Posterior cingulate gyrus (tissue), 11 donors: ENCODE results near the gene RASGRF1.

Source experiments
- DNase-seq, 10 donors: peaks; one replicate each; pipeline versions ENCODE4 v3.0.0 to v3.0.0-alpha.2; 2020 to 2021; ENCODE audit warnings: mixed read lengths in 3 of 10
- intact Hi-C: fragments of 100-400 bp; cut with DNase I; formaldehyde crosslinking; loops from one replicate; pipeline ENCODE4 v1.15.1; 2023

The RASGRF1 gene

GRCh38 chr15:78942741-78943140, 147.8 kb downstream of the RASGRF1 start:
- intact Hi-C loops = no loop called here
- DNase-seq = no peak

GRCh38 chr15:78938658-78939488, 151.7 kb downstream of the RASGRF1 start:
- no peak for DNase-seq
- intact Hi-C loops = no loop called here

DNA sequence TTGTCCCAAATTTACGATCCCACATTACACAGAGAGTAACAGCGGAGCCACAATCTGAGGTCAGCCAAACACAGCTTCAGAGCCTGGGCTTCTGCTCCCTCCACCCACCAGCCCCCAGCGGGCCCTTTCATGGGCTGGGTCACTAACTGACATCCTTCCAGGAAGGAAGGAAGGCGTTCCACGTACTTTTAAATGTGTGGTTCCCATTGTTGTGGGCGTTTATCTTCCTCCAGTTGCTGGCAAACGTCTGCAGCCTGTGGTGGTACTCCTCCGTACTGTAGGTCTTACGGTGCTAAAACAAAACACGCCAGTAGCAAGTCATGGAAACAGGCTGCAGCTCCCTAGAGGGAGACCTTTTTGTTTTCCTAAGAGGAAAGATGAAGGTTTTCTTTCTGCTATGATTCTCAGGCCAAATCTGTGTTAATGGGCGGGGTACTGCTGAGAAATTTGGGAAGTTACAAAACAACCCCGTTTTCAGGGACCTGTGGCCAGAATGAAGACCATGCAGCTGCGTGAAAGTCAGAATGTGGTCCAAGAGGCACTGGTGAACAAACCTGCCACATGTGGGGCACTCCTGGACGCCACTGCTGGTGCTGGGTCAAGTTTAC, 153.3 kb downstream of the RASGRF1 start:
- peak in 1 of 10 donors; percentile 54 for DNase-seq
- intact Hi-C loops = no loop called here

GRCh38 chr15:78934655-78935023, 155.9 kb downstream of the RASGRF1 start:
- DNase-seq = peak in 1 of 10 donors; percentile 43
- intact Hi-C loops = no loop called here

DNA sequence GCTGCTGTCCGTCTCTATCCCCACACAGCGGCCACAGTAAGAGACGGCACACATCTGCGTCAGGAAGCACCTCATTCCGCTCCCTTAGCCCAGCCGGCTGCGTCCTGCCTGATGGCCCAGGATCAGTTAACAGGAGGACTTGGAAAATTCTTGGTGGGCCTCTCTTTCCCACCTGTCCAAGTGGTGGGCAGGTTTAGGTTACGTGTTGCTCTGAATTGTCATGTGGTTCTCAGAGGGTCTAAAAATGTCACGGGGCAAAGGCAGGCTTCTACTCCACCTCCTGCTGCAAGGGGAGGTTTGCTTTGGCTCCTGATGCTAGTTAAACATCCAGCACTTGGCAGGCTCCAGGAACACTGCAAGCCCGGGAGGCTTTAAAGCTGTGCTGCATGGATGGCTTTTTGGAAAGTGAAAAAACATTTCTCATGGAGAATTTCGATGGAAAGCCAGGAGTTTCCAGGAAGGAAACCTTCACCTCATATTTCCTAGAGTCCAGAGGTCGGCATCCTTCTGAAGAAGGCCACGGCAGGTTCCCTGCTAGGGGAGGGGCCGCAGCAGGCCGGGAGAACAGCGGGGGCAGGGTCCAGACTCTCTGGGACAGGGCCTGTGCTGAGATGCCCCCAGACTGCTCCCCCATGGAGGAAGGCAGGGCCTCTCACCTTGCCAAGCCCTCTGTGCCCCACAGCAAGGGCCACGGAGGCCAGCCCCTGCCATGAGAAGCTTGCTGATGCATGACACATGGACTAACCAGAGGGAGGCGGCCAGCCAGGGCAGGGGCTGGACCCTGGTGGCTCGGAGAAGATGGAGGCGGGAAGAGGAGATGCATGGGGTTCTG, 156.5 kb downstream of the RASGRF1 start:
- peak in 2 of 10 donors; percentile 33 to 77 for DNase-seq
- intact Hi-C loops = no loop called here

- intact Hi-C loops = no loop called here
- DNase-seq = peak in 2 of 10 donors; percentile 37 to 63
These were observed 157.3 kb downstream of the RASGRF1 start for GRCh38 chr15:78933187-78933822.

DNA sequence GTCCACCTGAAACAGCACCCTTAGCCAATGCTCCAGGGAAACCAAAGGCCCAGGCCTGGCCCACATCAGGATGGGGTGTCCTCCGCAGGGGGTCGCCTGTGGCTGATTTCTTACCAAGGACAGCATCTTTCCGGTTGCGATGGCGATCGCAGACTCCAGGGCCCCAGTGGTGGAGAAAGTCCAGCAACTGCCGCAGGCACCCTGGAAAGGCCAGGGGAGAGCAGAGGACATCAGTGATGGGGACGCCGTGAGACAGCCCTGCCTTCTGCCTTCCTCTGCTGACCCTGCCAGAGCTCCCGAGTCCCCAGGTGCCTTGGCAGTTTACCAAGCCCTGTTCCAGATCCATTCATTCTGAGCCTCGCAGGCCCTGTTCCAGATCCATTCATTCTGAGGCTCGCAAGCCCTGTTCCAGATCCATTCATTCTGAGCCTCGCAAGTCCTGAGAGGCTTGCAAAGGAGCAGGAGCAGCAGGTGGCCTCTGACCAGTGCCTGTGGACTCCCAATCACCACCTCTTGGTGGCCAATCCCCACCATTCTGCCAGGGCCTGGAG, 158.2 kb downstream of the RASGRF1 start:
- peak in 1 of 10 donors; percentile 63 for DNase-seq
- intact Hi-C loops = no loop called here

DNA sequence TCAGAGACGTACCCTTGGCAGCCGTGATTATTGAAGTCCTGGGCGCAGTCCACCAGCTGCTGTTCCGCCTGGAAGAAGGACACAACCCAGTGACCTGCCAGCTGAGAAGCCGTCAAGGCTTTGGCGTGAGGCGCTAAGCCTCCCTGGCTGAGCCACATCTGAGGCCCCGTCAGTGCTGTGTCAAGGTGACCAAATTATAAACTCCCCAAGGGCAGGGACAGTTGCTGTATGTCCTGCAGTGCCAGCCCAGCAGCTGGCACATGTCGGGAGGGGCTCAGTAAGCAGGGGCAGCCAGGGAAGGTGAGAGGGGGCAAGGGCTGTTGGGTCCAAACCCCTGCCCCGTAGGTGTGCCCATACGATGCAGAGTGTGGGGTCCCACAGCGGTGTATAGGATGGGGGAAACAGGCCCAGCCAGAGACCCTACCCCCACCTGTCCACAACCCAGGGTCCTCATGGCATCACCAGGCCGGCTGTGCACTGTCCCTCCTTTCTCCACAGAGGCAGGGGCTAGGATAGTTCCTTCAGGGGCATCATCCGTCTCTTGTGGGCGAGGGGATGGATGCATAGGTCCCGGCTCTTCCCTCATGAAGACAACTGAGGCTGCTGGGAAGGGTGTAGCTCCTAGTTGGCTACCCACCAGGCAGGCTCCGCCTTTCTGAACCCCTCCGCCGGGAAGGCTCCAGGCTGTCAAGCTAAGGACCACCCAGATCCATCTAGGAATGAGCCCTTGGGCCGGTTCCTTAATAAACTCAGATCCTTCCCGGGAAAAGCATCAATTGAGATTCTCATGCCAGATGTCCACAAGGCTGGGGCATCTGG, 158.9 kb downstream of the RASGRF1 start:
- peak in 1 of 10 donors; percentile 71 for DNase-seq
- intact Hi-C loops = no loop called here

DNA sequence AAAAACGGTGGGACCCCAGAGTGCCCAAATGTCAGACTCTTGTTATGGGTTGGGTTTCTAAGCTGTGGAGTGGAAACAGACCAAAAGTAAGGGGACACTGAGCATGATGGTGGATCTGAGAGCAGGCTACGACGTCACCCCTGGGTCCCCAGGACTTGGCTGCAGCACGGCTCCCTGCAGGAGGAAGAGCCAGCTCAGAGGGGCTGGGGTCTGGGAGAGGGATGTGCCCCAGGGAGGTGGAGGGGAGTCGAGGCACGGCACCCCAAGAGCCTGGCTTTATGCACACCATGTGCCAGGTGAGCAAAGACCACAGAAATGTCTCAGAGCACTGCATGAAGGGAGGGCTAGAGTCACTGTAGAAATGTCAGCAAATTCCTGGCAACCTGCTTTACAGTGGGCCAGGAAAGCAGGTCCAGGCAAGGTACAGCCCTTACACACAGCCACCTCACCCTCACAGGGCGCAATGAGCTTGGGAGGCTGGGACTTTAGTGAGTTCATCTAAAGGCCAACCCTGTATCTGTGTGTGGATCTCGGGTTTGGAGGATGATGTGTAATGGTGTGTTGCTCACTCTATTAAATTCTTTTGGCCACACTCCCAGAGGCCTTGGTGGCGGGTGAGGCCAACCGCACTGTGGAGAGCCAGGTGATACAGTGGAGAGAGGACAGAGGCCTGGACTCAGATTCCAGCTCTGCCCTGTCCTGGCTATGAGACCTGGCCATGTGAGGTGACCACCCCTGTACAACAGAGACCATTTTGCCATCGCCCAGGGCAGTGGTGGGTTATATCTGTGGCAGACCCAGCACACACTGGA, 159.8 kb downstream of the RASGRF1 start:
- intact Hi-C loops = no loop called here
- peak in 1 of 10 donors; percentile 53 for DNase-seq

- intact Hi-C loops = loop anchor here (10.0 kb wide), 1 partner anchor 935 kb away; no protein-coding TSS in a partner anchor
- peak in 1 of 10 donors; percentile 61 for DNase-seq
These were observed 160.9 kb downstream of the RASGRF1 start for GRCh38 chr15:78929536-78930264.

- intact Hi-C loops = loop anchor here (10.0 kb wide), 1 partner anchor 936 kb away; no protein-coding TSS in a partner anchor
- peak in 1 of 10 donors; percentile 65 for DNase-seq
These were observed 161.9 kb downstream of the RASGRF1 start for GRCh38 chr15:78928616-78929093.

GRCh38 chr15:78928176-78928575, 162.4 kb downstream of the RASGRF1 start:
- DNase-seq = peak in 1 of 10 donors; percentile 51
- intact Hi-C loops = loop anchor here (10.0 kb wide), 1 partner anchor 937 kb away; no protein-coding TSS in a partner anchor

DNA sequence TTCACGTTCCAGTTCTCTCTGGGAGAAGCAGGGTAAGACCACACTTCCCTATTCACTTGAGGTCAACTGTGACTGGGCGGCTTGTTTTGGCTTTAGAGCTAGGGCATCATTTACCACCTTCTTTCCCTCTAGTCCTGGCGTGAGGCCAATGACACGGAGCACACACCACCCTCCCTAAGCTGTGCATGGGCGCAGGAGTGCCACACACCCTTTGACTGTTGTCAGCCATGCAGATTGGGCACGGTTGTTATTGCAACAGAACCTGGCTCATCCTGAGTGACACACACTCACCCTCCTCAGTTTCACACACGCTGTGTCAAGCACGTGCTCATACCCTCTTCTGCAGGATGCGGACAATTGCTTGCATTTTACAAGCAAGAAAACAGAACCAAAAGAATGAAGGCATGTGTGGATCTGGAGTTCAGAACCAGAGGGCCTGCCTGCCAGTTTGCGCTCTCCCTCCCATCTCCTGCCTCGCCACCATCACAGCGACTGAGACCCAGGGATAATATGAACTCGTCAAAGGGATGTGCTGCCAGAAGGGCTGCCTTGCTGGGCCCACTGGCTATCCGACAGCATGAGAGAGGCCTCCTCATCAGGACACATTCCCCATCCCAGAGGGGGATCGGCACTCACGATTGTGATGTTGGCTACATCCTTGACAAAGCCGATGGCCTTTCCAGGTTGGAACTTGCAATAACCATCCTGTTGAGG, 163.3 kb downstream of the RASGRF1 start:
- intact Hi-C loops = loop anchor here (10.0 kb wide), 1 partner anchor 938 kb away; no protein-coding TSS in a partner anchor
- DNase-seq = peak in 1 of 10 donors; percentile 79

DNA sequence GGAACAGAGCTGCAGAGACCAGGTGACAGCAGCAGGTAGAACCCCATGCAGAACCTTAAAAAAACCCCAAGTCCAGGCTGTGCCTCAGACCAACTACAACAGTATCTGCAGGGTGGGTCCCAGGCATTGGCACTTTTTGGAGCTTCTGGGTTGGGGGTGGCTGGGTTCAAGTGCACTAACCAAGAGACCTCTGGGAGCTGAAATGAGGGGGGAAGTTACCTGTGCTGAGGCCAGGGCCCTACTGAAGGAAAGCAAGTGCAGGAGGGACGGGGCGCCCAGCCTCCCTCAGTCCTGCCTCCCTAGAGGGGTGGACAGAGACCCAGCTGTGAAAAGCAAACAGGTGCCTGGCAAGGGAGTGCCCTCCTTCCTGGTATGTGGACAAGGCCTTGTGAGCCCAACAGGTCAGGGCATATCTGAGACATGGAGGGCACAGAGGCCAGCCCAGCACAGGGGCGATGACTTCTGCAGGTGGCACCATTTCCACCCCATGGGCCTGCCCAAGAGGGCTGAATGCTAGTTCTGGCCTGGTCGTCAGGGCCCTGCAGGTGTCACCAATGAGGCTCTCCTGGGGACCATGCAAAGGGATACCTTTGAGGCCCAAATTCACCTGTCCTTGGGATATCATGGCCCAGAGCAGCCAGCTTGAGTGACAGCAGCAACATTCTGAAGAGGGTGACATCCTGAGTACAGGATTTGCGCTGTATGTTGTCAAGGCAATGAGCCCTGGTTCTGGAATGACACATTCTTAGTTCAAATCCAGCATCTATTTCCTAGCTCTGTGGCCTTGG, 164.4 kb downstream of the RASGRF1 start:
- intact Hi-C loops = loop anchor here (10.0 kb wide), 1 partner anchor 939 kb away; no protein-coding TSS in a partner anchor
- no peak for DNase-seq

DNA sequence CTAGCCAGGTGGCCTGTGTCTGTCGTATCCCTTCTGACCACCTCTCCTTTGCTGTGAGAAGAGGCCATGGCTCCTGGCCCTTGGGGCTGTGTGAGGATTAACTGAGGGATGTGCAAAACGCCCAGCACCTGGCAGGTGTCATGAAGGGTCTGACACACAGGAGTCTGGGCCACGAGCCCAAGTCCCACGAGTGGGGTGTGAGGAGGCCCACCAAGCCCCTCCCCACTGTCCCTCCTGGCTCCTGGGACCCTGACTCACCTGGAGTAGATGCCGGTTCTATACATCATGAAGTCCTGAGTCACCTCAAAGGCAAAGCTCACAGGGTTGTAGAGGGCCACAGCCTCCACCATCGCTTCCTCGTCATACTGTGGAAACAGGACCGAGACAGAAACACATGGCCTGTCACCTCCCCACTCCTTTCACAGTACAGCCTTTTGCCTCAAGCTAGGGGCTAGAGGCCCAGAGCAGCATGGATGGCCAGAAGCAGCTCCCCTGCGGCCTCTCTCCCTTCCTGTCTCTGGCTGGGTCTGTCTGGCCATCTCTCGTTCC, 165.4 kb downstream of the RASGRF1 start:
- no peak for DNase-seq
- intact Hi-C loops = loop anchor here (10.0 kb wide), 1 partner anchor 940 kb away; no protein-coding TSS in a partner anchor
